GM12878 (cell line): ENCODE results near the gene GLI1. TPM values are rescaled to one million over a fixed set of nuclear protein-coding genes. Genes with fewer than 3 reads are reported as not detected.

Experiments
- CBX5 ChIP-seq: sonication (generic); IDR thresholded peaks from 2 replicates; pipeline ENCODE4 v1.6.1; 2016; ENCODE audit warnings: low read depth, moderate library complexity, mild to moderate bottlenecking, inconsistent platforms
- ESRRA ChIP-seq: IDR thresholded peaks from 2 replicates; pipeline ENCODE4 v1.6.1; 2012; ENCODE audit warnings: mild to moderate bottlenecking, low read length, improper control_type of control experiment
- IKZF2 ChIP-seq, 2 experiments: fragments of 450-650 bp; IDR thresholded peaks; 2 replicates each; pipeline ENCODE4 v1.6.1; 2017; ENCODE audit warnings: mild to moderate bottlenecking in 2 of 2, moderate library complexity in 2 of 2
- IRF4 ChIP-seq: IDR thresholded peaks from 2 replicates; pipeline ENCODE4 v1.6.1; 2011; ENCODE audit warnings: low read depth, low read length
- MEF2A ChIP-seq: IDR thresholded peaks from 2 replicates; pipeline ENCODE4 v1.6.1; 2011; ENCODE audit warnings: low read depth, mild to moderate bottlenecking, low read length, moderate library complexity; ENCODE audit not compliant: insufficient read depth
- MTA3 ChIP-seq: IDR thresholded peaks from 2 replicates; pipeline ENCODE4 v1.6.1; 2012; ENCODE audit warnings: low read length, inconsistent platforms, borderline replicate concordance
- PAX8 ChIP-seq: fragments of 450-650 bp; IDR thresholded peaks from 2 replicates; pipeline ENCODE4 v1.6.1; 2017; ENCODE audit warnings: mild to moderate bottlenecking, moderate library complexity
- RB1 ChIP-seq: fragments of 450-650 bp; formaldehyde crosslinking; IDR thresholded peaks from 2 replicates; pipeline ENCODE4 v1.6.1; 2017; ENCODE audit warnings: mild to moderate bottlenecking, borderline replicate concordance
- RELA ChIP-seq: fragments of 450-650 bp; IDR thresholded peaks from 2 replicates; pipeline ENCODE4 v1.8.0; 2014; ENCODE audit warnings: borderline replicate concordance; ENCODE audit not compliant: partially characterized antibody
- SIN3A ChIP-seq: IDR thresholded peaks from 2 replicates; pipeline ENCODE4 v1.6.1; 2012; ENCODE audit warnings: low read depth, low read length, improper control_type of control experiment
- SMC3 ChIP-seq: IDR thresholded peaks from 2 replicates; pipeline ENCODE4 v1.6.1; 2011; ENCODE audit warnings: low read length, improper control_type of control experiment, borderline replicate concordance
- SRF ChIP-seq, 2 experiments: IDR thresholded peaks; 2 replicates each; pipeline ENCODE4 v1.6.1; 2011; ENCODE audit warnings: low read depth in 2 of 2, low read length in 2 of 2, mild to moderate bottlenecking in 1 of 2, moderate library complexity in 1 of 2
- TAF1 ChIP-seq: IDR thresholded peaks from 2 replicates; pipeline ENCODE4 v1.6.1; 2011; ENCODE audit warnings: mild to moderate bottlenecking, low read depth, low read length, borderline replicate concordance
- TCF12 ChIP-seq: IDR thresholded peaks from 2 replicates; pipeline ENCODE4 v1.6.1; 2011; ENCODE audit warnings: low read depth, mild to moderate bottlenecking, low read length
- WRNIP1 ChIP-seq: IDR thresholded peaks from 2 replicates; pipeline ENCODE4 v1.6.1; 2011; ENCODE audit warnings: low read depth, low read length, improper control_type of control experiment, borderline replicate concordance
- ZNF207 ChIP-seq: fragments of 450-650 bp; IDR thresholded peaks from 2 replicates; pipeline ENCODE4 v1.6.1; 2014; ENCODE audit warnings: antibody characterized with exemption, mild to moderate bottlenecking, borderline replicate concordance
- polyA plus RNA-seq, 11 experiments: library from polyadenylated mRNA; depleted of rRNA in 4 of 11; unstranded in 6 of 11; stranded (reverse) in 5 of 11; fragments of >200 nt; fragmentation: Nextera tagmentation in 4 of 11; fragmentation: Illumina TruSeq in 1 of 11; extraction: Ambion mirVana in 4 of 11; extraction: Trizol in 1 of 11; gene quantifications; 1 replicate in 1 of 11; 2 replicates in 10 of 11; pipeline versions ENCODE4 v1.2.1 to v1.2.3, GENCODE V29; 2011 to 2016; ENCODE audit warnings: inconsistent platforms in 2 of 11, missing spikeins in 2 of 11, low read depth in 1 of 11
- total RNA-seq, 4 experiments: library from RNA; depleted of rRNA in 3 of 4; stranded (reverse); fragments of >200 nt in 3 of 4; fragmentation: Illumina TruSeq in 1 of 4; extraction: Trizol in 1 of 4; gene quantifications; 2 replicates each; pipeline versions ENCODE4 v1.2.1 to v1.2.3, GENCODE V29; 2013 to 2021
- TF ChIP-seq, protein P1 (sequence below): IDR thresholded peaks from 2 replicates; pipeline ENCODE4 v1.6.1; 2012; ENCODE audit warnings: low read depth, low read length, improper control_type of control experiment
- TF ChIP-seq, protein P2 (sequence below): fragments of 450-650 bp; IDR thresholded peaks from 2 replicates; pipeline ENCODE4 v1.6.1; 2017; ENCODE audit warnings: borderline replicate concordance
- TF ChIP-seq, protein P3 (sequence below), 3 experiments: IDR thresholded peaks in 2 of 3; conservative IDR thresholded peaks in 1 of 3; 2 replicates each; pipeline ENCODE4 v1.5.1; 2011; ENCODE audit warnings: low read depth in 3 of 3, low read length in 3 of 3, mild to moderate bottlenecking in 3 of 3, control low read depth in 2 of 3, moderate library complexity in 2 of 3, inconsistent platforms in 1 of 3, mixed read lengths in 1 of 3; ENCODE audit not compliant: control insufficient read depth in 2 of 3, insufficient read depth in 1 of 3; ENCODE audit errors: extremely low read depth in 1 of 3
- TF ChIP-seq, protein P4 (sequence below): IDR thresholded peaks from 2 replicates; pipeline ENCODE4 v1.6.1; 2012; ENCODE audit warnings: low read depth, low read length, improper control_type of control experiment
- TF ChIP-seq, protein P5 (sequence below): fragments of 450-650 bp; IDR thresholded peaks from 2 replicates; pipeline ENCODE4 v1.6.1; 2016; ENCODE audit warnings: mild to moderate bottlenecking
- TF ChIP-seq, protein P6 (sequence below): IDR thresholded peaks from 2 replicates; pipeline ENCODE4 v1.6.1; 2012; ENCODE audit warnings: low read depth, low read length, improper control_type of control experiment

Gene GLI1
- total and polyA plus RNA-seq, 10 of the 15 experiments (the other 5 are each of a cell fraction or from before 2014, with no cell fraction given) = 0.27 to 1.2 (median 0.49) TPM

DNA sequence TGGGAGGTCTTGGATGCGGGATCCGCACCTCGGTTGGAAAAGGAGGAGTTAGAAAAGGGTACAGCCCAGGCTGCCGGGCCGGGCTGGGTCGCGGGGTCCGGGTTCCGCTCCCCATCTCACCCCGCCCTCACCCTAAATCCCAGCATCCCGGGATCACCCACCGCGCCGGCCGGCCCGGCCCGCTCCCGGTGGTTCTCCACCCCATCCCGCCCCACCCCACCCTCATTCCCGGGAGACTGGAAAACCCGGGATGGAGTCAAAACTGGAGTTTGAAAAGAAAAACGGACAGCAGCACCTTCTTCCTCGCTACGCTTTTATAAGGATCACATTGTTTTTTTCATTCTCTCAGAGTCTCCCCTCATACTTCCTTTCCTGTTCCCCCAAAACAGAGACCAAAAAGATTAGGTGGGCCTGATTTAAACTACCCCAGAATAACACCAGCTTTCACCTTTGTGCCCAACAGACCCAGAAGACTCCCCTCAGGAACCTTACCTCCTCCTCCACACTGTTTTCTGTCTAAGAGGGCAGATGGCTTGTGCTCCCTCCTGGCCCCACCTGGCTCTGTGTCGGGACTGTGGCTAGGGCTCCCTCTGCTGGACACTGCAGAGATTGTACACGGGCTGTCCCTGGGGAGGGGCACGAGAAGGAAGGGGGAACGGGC is 2.8 kb downstream of the GLI1 start (continued):
- TF ChIP-seq, protein P1, sequence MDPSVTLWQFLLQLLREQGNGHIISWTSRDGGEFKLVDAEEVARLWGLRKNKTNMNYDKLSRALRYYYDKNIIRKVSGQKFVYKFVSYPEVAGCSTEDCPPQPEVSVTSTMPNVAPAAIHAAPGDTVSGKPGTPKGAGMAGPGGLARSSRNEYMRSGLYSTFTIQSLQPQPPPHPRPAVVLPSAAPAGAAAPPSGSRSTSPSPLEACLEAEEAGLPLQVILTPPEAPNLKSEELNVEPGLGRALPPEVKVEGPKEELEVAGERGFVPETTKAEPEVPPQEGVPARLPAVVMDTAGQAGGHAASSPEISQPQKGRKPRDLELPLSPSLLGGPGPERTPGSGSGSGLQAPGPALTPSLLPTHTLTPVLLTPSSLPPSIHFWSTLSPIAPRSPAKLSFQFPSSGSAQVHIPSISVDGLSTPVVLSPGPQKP = no peak
- peak; percentile 81; the same call in 1 of the 2 replicates for TF ChIP-seq RB1
- no peak for TF ChIP-seq WRNIP1
- TF ChIP-seq SMC3 = peak; percentile 74; the same call in 1 of the 2 replicates
- TF ChIP-seq RELA = peak; percentile 23
- TF ChIP-seq TAF1 = peak; percentile 57; the same call in 1 of the 2 replicates
- peak; percentile 69 to 70; a peak in 3 of 4 replicates for TF ChIP-seq IKZF2 (IDR thresholded peaks at IDR 0.05)
- TF ChIP-seq ESRRA = no peak
- no peak for TF ChIP-seq SIN3A
- TF ChIP-seq MEF2A = 0 out of 2 replicates have a peak, but pooled peaks have one; percentile 27
- TF ChIP-seq MTA3 = no peak
- TF ChIP-seq, protein P2, sequence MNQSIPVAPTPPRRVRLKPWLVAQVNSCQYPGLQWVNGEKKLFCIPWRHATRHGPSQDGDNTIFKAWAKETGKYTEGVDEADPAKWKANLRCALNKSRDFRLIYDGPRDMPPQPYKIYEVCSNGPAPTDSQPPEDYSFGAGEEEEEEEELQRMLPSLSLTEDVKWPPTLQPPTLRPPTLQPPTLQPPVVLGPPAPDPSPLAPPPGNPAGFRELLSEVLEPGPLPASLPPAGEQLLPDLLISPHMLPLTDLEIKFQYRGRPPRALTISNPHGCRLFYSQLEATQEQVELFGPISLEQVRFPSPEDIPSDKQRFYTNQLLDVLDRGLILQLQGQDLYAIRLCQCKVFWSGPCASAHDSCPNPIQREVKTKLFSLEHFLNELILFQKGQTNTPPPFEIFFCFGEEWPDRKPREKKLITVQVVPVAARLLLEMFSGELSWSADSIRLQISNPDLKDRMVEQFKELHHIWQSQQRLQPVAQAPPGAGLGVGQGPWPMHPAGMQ = no peak
- TF ChIP-seq, protein P3, sequence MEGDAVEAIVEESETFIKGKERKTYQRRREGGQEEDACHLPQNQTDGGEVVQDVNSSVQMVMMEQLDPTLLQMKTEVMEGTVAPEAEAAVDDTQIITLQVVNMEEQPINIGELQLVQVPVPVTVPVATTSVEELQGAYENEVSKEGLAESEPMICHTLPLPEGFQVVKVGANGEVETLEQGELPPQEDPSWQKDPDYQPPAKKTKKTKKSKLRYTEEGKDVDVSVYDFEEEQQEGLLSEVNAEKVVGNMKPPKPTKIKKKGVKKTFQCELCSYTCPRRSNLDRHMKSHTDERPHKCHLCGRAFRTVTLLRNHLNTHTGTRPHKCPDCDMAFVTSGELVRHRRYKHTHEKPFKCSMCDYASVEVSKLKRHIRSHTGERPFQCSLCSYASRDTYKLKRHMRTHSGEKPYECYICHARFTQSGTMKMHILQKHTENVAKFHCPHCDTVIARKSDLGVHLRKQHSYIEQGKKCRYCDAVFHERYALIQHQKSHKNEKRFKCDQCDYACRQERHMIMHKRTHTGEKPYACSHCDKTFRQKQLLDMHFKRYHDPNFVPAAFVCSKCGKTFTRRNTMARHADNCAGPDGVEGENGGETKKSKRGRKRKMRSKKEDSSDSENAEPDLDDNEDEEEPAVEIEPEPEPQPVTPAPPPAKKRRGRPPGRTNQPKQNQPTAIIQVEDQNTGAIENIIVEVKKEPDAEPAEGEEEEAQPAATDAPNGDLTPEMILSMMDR (IDR thresholded peaks at IDR 0.05 in 2 of 3, conservative IDR thresholded peaks at IDR 0.05 in 1 of 3; ENCODE audit: control insufficient read depth in 2 of 3, extremely low read depth in 1 of 3, insufficient read depth in 1 of 3, low read depth in 3 of 3, low read length in 3 of 3) = peak; percentile 94 to 99 (median 98)
- TF ChIP-seq ZNF207 = no peak
- peak; percentile 93 for TF ChIP-seq TCF12
- TF ChIP-seq, protein P4, sequence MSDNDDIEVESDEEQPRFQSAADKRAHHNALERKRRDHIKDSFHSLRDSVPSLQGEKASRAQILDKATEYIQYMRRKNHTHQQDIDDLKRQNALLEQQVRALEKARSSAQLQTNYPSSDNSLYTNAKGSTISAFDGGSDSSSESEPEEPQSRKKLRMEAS = 0 out of 2 replicates have a peak, but pooled peaks have one; percentile 49
- no peak for TF ChIP-seq PAX8
- TF ChIP-seq SRF (IDR thresholded peaks at IDR 0.05; ENCODE audit: low read depth in 2 of 2, low read length in 2 of 2) = no peak
- 0 out of 2 replicates have a peak, but pooled peaks have one; percentile 59 for TF ChIP-seq IRF4
- TF ChIP-seq, protein P5, sequence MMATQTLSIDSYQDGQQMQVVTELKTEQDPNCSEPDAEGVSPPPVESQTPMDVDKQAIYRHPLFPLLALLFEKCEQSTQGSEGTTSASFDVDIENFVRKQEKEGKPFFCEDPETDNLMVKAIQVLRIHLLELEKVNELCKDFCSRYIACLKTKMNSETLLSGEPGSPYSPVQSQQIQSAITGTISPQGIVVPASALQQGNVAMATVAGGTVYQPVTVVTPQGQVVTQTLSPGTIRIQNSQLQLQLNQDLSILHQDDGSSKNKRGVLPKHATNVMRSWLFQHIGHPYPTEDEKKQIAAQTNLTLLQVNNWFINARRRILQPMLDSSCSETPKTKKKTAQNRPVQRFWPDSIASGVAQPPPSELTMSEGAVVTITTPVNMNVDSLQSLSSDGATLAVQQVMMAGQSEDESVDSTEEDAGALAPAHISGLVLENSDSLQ = 0 out of 2 replicates have a peak, but pooled peaks have one; percentile 9
- TF ChIP-seq CBX5 = no peak
- TF ChIP-seq, protein P6, sequence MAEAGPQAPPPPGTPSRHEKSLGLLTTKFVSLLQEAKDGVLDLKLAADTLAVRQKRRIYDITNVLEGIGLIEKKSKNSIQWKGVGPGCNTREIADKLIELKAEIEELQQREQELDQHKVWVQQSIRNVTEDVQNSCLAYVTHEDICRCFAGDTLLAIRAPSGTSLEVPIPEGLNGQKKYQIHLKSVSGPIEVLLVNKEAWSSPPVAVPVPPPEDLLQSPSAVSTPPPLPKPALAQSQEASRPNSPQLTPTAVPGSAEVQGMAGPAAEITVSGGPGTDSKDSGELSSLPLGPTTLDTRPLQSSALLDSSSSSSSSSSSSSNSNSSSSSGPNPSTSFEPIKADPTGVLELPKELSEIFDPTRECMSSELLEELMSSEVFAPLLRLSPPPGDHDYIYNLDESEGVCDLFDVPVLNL = no peak
